GM21390 (cell line): ENCODE measurements around the gene PADI1.

ENCODE experiments used
- ATAC-seq: cut with Tn5 transposase; IDR thresholded peaks from one replicate; pipeline ENCODE4 v1.9.1; 2021; ENCODE audit not compliant: unreplicated experiment

The PADI1 gene

GRCh38 chr1:17214876-17215544, 10.1 kb downstream of the PADI1 start:
- ATAC-seq = no peak

DNA sequence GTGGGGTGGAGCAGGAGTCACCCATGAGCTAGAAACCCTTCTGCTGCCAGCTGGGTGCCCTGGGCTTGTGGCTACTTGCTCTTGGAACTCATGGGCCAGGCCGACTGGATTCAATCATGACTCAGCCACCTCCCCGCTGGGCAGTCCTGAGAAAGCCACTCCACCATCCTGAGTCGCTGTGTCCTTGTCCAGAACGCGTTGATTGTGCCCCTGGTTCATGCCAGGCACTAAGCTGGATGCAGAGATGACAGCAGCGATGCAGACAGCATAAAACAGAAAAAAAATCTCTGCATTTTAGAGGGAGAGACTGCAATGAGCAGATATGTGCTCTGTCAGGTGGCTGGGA, 10.6 kb downstream of the PADI1 start:
- no peak for ATAC-seq

- no peak for ATAC-seq
Measured at GRCh38 chr1:17216078-17216477, 11.2 kb downstream of the PADI1 start.

DNA sequence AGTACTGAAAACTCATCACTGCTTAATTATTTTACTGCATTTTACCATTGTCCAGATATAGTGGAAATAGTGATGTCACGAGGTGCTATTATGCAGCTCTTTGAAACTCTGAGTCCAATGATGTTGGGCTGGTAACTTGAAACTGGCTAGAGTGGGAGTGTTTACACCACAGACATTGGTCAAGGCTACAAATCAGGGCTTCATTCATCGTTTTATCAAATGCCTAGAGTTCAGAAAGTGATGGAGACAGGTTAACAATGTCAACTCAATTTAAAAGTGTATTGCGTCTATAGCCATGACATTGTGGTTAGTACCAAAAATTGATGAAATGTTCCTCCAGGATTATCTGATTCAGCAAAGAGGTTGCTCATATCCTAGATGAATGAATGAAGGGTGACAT, 12.7 kb downstream of the PADI1 start:
- ATAC-seq = no peak

- no peak for ATAC-seq
Measured at GRCh38 chr1:17218939-17219338, 14.0 kb downstream of the PADI1 start.

GRCh38 chr1:17220287-17220686, 15.4 kb downstream of the PADI1 start:
- ATAC-seq = no peak

DNA sequence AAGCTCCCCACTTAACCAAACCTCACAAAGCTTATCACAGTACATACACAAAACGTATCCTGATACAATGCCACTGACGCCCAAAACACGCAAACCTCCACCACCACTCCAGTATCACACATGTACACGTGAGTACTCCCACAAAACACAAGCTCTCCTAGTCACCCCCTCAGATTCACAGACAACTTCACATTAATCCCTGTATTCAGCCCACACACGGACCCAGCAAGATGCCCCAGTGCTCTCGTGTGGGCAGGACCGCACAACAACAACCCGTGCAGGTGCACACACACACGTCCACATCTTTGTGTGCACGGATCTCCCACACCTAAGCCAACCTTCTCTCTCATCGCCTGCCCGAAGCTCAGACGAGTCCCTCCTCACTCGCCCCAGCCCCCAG, 17.6 kb downstream of the PADI1 start:
- no peak for ATAC-seq

DNA sequence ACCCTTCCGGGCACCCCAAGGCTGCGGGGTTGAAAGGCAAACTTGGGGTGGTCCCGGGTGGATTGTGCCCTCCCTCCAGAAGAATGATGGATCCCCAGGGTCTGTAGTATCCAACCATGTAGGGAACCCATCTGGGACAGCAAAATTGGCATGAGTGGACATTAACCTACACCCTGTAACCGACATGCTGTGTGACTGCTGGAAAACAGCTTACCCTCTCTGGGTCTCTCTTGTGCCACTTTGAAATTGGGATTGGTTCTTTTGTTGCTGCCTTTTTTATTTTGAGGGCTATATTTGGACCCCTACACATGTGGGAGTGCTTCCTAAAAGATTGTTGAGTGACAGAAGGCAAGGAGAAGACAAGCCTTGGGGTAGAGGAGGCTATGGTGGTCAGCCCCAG, 19.5 kb downstream of the PADI1 start:
- ATAC-seq = no peak

- no peak for ATAC-seq
Measured at GRCh38 chr1:17225140-17225539, 20.2 kb downstream of the PADI1 start.

DNA sequence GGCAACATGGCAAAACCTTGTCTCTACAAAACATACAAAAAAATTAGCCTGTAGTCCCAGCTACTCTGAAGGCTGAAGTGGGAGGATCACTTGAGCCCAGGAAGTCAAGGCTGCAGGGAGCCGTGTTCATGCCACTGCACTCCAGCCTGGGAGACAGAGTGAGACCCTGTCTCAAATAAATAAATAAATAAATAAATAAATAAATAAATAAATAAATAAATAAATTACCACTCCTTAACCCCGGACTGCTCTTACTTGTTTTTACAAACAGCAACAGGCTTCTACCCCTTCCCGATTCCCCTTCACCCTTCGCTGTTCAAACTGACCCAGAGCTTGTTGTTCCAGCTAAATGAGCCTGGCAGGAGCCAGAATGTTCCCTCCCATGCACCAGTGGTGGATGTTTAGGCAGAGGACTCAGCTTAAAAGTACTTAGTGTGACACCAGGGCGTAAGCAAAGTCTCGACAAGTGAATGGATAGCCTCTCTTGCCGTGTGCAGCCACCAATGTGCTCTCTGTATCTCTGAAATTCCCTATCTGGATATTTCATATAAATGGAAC, 22.5 kb downstream of the PADI1 start:
- no peak for ATAC-seq

DNA sequence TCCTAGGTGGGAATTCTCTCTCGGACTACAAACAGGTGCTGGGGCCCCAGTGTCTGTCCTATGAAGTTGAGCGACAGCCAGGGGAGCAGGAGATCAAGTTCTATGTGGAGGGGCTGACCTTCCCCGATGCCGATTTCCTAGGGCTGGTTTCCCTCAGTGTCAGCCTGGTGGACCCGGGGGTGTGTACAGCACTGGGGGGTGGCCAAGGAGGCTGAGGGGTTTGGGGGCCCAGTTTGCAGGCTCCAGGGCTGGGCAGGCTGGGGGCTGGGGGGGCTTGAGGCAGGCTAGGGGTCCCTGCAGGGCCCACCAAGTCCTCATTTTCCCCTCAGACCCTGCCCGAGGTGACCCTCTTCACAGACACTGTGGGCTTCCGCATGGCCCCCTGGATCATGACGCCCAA, 23.7 kb downstream of the PADI1 start:
- ATAC-seq = no peak

DNA sequence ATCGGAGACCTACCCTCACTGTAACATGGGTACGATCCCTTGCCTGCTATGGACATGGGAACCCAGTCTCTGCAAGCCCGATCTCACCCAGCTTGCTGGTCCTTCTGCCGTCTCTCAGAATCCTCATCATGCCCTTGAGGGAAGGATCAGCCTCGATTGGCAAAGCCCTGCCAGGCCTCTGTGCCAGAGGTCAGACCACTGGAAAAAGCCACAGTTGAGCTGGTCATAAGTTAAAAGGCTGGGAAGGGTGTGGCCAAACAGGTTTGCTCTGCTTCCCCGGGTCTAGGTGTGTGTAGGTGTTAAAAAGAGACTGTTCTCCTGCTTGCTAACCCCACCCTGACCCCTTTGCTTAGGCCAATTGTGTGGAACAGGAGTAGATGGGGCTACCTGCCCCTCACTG, 24.5 kb downstream of the PADI1 start:
- no peak for ATAC-seq

DNA sequence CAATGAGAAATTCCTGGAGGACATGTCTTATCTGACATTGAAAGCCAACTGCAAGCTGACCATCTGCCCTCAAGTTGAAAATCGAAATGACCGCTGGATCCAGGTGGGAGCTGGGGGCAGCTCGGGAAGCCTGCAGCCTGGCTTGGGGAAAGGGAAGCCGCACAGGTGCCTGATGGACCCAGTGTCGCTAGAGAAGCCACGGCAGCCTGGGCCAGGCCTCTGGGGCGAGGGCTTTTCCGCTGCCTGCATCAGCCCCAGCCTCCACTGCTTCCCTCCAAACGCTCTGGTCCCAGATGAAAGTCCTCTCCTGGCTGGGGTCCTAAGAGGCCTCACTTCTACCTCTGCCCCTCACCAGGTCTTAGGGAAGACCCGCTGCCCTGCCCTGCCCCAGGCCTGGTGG, 25.2 kb downstream of the PADI1 start:
- no peak for ATAC-seq

DNA sequence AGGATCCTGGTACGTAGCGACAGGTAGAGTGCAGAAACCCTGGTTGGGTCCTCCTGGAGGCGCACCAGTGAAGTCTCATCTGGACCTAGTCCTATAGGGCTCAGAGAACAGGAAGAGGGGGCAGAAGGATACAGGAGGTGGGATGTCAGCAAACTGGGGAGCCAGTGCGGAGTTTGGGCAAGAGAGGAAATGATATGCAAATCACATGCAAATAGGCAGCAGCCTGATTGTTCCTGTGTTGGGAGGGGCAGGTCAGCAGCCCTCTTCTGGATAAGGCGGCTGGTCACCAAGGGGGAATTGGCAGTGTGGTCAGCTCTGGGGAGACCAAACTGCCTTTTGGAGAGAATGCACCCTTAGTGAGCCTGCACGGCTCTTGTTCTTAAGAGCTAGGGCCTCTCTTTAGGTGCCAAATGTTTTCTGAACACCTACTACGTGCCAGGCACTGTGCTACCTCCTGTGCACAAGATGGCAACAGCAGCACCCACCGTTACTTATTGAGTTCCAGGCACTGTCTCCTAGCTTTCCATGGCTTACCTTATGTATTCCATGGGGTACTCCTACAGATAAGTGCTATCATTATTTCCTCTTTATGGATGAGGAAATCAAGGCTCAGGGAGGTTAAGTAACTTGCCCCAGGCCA, 25.9 kb downstream of the PADI1 start:
- ATAC-seq = no peak

GRCh38 chr1:17232759-17233661, 28.1 kb downstream of the PADI1 start:
- ATAC-seq = no peak

DNA sequence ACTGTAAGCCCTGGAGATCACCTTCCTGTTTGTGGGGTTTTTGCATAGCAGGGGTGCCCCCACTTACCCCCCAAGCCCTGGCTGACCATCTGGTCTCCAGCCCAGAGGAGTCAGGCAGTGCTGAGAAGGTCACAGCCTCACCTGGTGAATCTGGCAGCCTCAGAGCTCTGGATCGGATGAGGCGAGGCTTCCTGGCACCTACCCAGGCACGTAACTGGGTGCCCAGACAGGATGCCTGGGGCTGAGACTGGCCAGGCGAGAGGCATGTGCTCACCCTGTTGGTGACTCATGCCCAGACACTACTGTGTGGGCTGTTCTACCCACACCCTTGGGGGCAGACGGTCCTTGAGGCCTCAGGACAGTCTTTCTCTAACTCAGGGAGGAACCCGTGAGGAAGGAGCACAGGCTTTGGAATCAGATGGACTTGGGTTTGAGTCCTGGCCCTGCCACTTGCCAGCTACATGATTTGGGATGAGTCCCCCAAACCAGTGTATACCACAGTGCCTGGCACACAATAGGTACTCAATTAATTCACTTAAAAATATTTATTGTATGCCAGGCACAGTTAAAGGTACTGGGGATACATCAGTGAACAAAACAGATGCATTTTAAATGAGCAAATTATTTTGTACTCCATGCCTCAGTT, 28.9 kb downstream of the PADI1 start:
- ATAC-seq = no peak

GRCh38 chr1:17234405-17234804, 29.5 kb downstream of the PADI1 start:
- no peak for ATAC-seq

DNA sequence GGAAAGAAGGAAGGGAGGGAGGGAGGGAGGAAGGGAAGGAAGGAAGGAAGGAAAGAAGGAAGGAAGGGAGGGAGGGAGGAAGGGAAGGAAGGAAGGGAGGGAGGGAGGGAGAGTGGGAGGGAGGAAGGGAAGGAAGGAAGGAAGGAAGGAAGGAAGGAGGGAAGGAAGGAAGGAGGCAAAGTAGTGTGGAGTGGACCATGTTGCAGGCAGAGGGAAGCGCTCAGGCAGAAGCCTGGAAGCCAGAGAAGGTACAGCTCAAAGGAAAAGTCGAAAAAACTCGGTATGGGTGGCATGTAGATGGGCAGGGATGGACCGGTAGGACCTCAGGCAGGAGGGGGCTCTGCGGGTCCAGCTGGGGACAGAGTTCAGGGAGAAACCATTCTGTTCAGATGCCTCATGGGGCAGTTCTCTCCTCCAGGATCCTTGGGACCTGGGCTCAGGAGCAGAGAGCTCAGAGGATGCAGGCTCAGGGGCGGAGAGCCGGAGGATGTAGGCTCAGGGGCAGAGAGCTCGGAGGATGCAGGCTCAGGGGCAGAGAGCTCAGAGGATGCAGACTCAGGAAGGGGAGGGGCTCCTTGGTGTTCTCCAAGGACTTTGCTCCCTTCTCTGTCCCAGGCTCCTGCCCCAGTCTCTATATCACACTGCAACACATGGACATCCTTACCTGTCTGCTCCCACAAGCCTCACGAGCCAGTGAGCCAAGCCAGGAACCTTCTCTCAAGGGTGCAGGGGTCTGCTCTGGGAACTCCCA, 30.4 kb downstream of the PADI1 start:
- ATAC-seq = no peak

DNA sequence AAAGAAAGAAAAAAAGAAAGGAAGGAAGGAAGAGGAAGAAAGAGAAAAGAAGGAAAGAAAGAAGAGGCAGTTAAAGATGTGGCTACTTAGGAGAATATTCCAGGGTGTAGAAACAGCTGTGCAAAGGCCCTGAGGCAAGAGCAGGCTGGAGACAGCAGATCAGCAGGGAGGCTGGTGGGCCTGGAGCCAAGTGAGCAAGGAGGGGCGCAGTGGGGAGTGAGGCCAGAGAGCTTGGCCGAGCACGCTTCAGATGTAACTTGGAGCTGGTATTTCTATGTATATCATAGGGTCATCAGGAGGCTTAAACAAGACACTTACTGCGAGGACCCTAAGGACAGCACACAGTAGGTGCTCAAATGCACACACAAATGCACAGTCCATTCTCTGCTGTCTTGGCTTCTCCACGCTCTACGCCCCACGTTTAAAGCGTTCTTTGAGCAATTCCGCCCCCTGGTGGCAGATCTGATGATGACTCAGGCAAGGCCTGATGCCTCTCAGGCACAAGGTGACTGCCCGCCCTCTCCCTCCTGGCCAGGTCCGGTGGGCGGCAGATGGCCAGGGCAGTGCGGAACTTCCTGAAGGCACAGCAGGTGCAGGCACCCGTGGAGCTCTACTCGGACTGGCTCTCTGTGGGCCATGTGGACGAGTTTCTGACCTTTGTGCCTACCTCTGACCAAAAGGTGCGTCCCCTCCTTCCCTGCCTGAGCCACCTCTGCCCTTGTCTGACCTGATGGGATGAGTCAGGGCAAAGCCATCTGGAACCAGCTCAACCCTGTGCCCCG, 32.0 kb downstream of the PADI1 start:
- no peak for ATAC-seq

GRCh38 chr1:17237561-17237903, 32.6 kb downstream of the PADI1 start:
- no peak for ATAC-seq
